ENCODE results near the gene TMEM134.
A peak's percentile ranks its signal among the peaks of the same experiment; 100 is the strongest.

- TF ChIP-seq POLR2A (IDR thresholded peaks at IDR 0.05; ENCODE audit: low read depth, low read length): no peak
- TF ChIP-seq POLR2AphosphoS5 (IDR thresholded peaks at IDR 0.05; ENCODE audit: low read depth, low read length): peak; percentile 30; the same call in 1 of the 2 replicates
Observed at GRCh38 chr11:67508486-67509121, 39.6 kb upstream of the TMEM134 start.
